ENCODE data around the gene MAP4K5.
A peak's percentile ranks its signal among the peaks of the same experiment; 100 is the strongest.
"Not testable (repeated sequence)": the region's sequence is repeated elsewhere in the genome, so short reads cannot be mapped to it uniquely, and the experiment has no call there.

The MAP4K5 gene

GRCh38 chr14:50562841-50563240 is 30.5 kb upstream of the MAP4K5 start:
- H3K4me1 Mint-ChIP-seq = peaks cover 5% of the 10 kb centered on the region
- H3K9me3 Mint-ChIP-seq = peaks cover under 1% of the 10 kb centered on the region
- no peak for TF ChIP-seq CTCF (IDR thresholded peaks at IDR 0.05; ENCODE audit: unreplicated experiment in 3 of 3)
- H3K27me3 Mint-ChIP-seq (ENCODE audit: low read depth) = peaks cover 36% of the 10 kb centered on the region
- H3K36me3 Mint-ChIP-seq (ENCODE audit: low read depth) = no peaks in the 10 kb centered on the region
- no peak overlapping the region for H3K27ac Mint-ChIP-seq
- no peak overlapping the region for H3K4me3 Mint-ChIP-seq

GRCh38 chr14:50560931-50561285 is 28.5 kb upstream of the MAP4K5 start:
- Mint-ChIP-seq H3K4me1 (peaks cover 5% of the 10 kb centered on the region), H3K27me3 (ENCODE audit: low read depth) (peaks cover 38% of the 10 kb centered on the region), H3K4me3 (peak overlapping the region; percentile 82 to 88 (median 84)), H3K27ac (peak overlapping the region; percentile 66 to 73 (median 71)), H3K9me3 (no peaks in the 10 kb centered on the region), H3K36me3 (ENCODE audit: low read depth) (no peaks in the 10 kb centered on the region)
- no peak for TF ChIP-seq CTCF (IDR thresholded peaks at IDR 0.05; ENCODE audit: unreplicated experiment in 3 of 3)

- no peaks in the 10 kb centered on the region for H3K9me3 Mint-ChIP-seq
- H3K27ac Mint-ChIP-seq = peak within 1 kb of the TSS; percentile 66 to 73 (median 71)
- no peak for TF ChIP-seq CTCF (IDR thresholded peaks at IDR 0.05; ENCODE audit: unreplicated experiment in 3 of 3)
- H3K36me3 Mint-ChIP-seq (ENCODE audit: low read depth) = no peaks in the 10 kb centered on the region
- H3K4me3 Mint-ChIP-seq = peak within 1 kb of the TSS; percentile 82 to 88 (median 84)
- H3K27me3 Mint-ChIP-seq (ENCODE audit: low read depth) = peaks cover 38% of the 10 kb centered on the region
- peaks cover 5% of the 10 kb centered on the region for H3K4me1 Mint-ChIP-seq
These were observed 27.9 kb upstream of the MAP4K5 start, which contains the start of gene ATL1 for GRCh38 chr14:50559990-50560930. ATL1 (plus strand) TSS chr14:50560145; CDS start chr14:50560266, 121 bp downstream.

- not testable (repeated sequence) for H3K4me1 Mint-ChIP-seq; H3K4me3 Mint-ChIP-seq; H3K36me3 Mint-ChIP-seq (ENCODE audit: low read depth); H3K27ac Mint-ChIP-seq; H3K9me3 Mint-ChIP-seq
- peaks cover 15% of the 10 kb centered on the region for H3K27me3 Mint-ChIP-seq (ENCODE audit: low read depth)
These were observed 20.4 kb upstream of the MAP4K5 start for GRCh38 chr14:50552796-50553195.

GRCh38 chr14:50551877-50552276 is 19.5 kb upstream of the MAP4K5 start:
- no peaks in the 10 kb centered on the region for H3K9me3 Mint-ChIP-seq
- H3K4me3 Mint-ChIP-seq = no peak overlapping the region
- H3K4me1 Mint-ChIP-seq = no peaks in the 10 kb centered on the region
- no peak overlapping the region for H3K27ac Mint-ChIP-seq
- peaks cover 14% of the 10 kb centered on the region for H3K27me3 Mint-ChIP-seq (ENCODE audit: low read depth)
- TF ChIP-seq CTCF (IDR thresholded peaks at IDR 0.05; ENCODE audit: unreplicated experiment in 3 of 3) = no peak
- H3K36me3 Mint-ChIP-seq (ENCODE audit: low read depth) = no peaks in the 10 kb centered on the region

GRCh38 chr14:50550294-50550693 is 17.9 kb upstream of the MAP4K5 start:
- no peaks in the 10 kb centered on the region for H3K36me3 Mint-ChIP-seq (ENCODE audit: low read depth)
- H3K4me3 Mint-ChIP-seq = no peak overlapping the region
- no peaks in the 10 kb centered on the region for H3K4me1 Mint-ChIP-seq
- H3K27me3 Mint-ChIP-seq (ENCODE audit: low read depth) = peaks cover 16% of the 10 kb centered on the region
- no peak overlapping the region for H3K27ac Mint-ChIP-seq
- H3K9me3 Mint-ChIP-seq = no peaks in the 10 kb centered on the region
- TF ChIP-seq CTCF (IDR thresholded peaks at IDR 0.05; ENCODE audit: unreplicated experiment in 3 of 3) = no peak

All from nephron (organoid).